ENCODE results near the gene PCSK4.

- no peak for TF ChIP-seq CTCF (conservative IDR thresholded peaks at IDR 0.05 in 1 of 2, IDR thresholded peaks at IDR 0.05 in 1 of 2; ENCODE audit: extremely low read depth in 1 of 2, insufficient read depth in 1 of 2, low read depth in 1 of 2, low read length in 2 of 2)
- TF ChIP-seq EZH2 (IDR thresholded peaks at IDR 0.05; ENCODE audit: borderline replicate concordance, low read length): no peak
Measured at GRCh38 chr19:1438933-1439354, 51.2 kb downstream of the PCSK4 start.

All from mammary epithelial cell (primary cell).